GM10847 (cell line): ENCODE data around the gene LRRD1.

Experiments
- POLR2A ChIP-seq: IDR thresholded peaks from 2 replicates; pipeline ENCODE4 v1.6.1; 2011; ENCODE audit not compliant: insufficient read length; ENCODE audit errors: extremely low read depth

The LRRD1 gene

GRCh38 chr7:92178928-92179924 is at the start of gene LRRD1:
TSS of gene LRRD1 (minus strand) at chr7:92179142. CDS start at chr7:92165202, 13,940 bp downstream.
- no peak for TF ChIP-seq POLR2A

GRCh38 chr7:92228742-92229141 is 49.8 kb upstream of the LRRD1 start:
- no peak for TF ChIP-seq POLR2A

- TF ChIP-seq POLR2A = no peak
Observed at GRCh38 chr7:92228100-92228499, 49.2 kb upstream of the LRRD1 start.

GRCh38 chr7:92226981-92227380 is 48.0 kb upstream of the LRRD1 start:
- no peak for TF ChIP-seq POLR2A

GRCh38 chr7:92221766-92222165 is 42.8 kb upstream of the LRRD1 start:
- no peak for TF ChIP-seq POLR2A

GRCh38 chr7:92206672-92207071 is 27.7 kb upstream of the LRRD1 start:
- no peak for TF ChIP-seq POLR2A

GRCh38 chr7:92205987-92206386 is 27.0 kb upstream of the LRRD1 start:
- no peak for TF ChIP-seq POLR2A

GRCh38 chr7:92200791-92201190 is 21.8 kb upstream of the LRRD1 start:
- TF ChIP-seq POLR2A = no peak

GRCh38 chr7:92192326-92192725 is 13.4 kb upstream of the LRRD1 start:
- TF ChIP-seq POLR2A = no peak

GRCh38 chr7:92177362-92177761 is 1.6 kb downstream of the LRRD1 start:
- TF ChIP-seq POLR2A = no peak

- no peak for TF ChIP-seq POLR2A
Observed at GRCh38 chr7:92161271-92161670, 17.7 kb downstream of the LRRD1 start.

- TF ChIP-seq POLR2A = no peak
Observed at GRCh38 chr7:92158660-92159575, 20.0 kb downstream of the LRRD1 start.

- no peak for TF ChIP-seq POLR2A
Observed at GRCh38 chr7:92156990-92157389, 22.0 kb downstream of the LRRD1 start.

- TF ChIP-seq POLR2A = no peak
Observed at GRCh38 chr7:92155108-92155739, 23.7 kb downstream of the LRRD1 start.

GRCh38 chr7:92150450-92151017 is 28.4 kb downstream of the LRRD1 start:
- no peak for TF ChIP-seq POLR2A

GRCh38 chr7:92149736-92150239 is 29.2 kb downstream of the LRRD1 start:
- no peak for TF ChIP-seq POLR2A
